BE2C (cell line): ENCODE data around the gene MAN1A1.

Experiments
- DNase-seq: peaks from one replicate; pipeline ENCODE4 v3.0.0-alpha.2; 2020
- H3K27me3 ChIP-seq: fragments of 250-450 bp; sonication (Bioruptor Pico); 2 replicates; pipeline ENCODE4 v1.5.1; 2020; ENCODE audit warnings: mild to moderate bottlenecking
- H3K36me3 ChIP-seq: fragments of 250-450 bp; sonication (Bioruptor Pico); 2 replicates; pipeline ENCODE4 v1.5.1; 2020; ENCODE audit warnings: mild to moderate bottlenecking
- H3K4me1 ChIP-seq: fragments of 250-450 bp; sonication (Bioruptor Pico); 2 replicates; pipeline ENCODE4 v1.5.1; 2020
- H3K4me3 ChIP-seq: 2 replicates; pipeline ENCODE4 v1.5.1; 2011; ENCODE audit warnings: low read depth, low read length
- H3K9me3 ChIP-seq: fragments of 250-450 bp; sonication (Bioruptor Pico); 2 replicates; pipeline ENCODE4 v1.5.1; 2020
- TF ChIP-seq, protein P1 (sequence below): IDR thresholded peaks from 2 replicates; pipeline ENCODE4 v1.5.1; 2012; ENCODE audit warnings: mild to moderate bottlenecking, low read depth, low read length

Gene MAN1A1

DNA sequence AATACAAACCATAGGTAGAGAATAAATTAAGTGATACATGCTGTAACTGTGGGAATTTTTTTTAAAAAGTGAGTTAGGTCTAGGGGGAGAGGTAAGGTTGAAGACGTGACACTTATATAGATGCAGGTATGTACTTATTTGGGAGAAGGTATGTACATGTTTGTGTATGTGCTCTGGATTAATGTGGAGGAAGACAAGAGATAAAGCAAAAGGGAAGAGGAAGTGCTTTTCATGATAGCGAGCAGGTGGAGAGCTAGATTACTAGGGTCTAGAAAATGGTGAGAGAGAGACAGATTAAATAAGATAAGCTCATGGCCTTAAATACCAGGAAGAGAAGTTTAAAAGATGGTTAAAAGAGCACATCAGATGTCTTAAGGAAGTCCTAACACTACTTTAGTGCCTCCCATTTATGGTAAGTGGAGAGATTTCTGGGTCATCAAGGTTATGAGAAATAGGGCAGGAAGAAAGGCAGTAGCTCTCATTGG is 92.5 kb downstream of the MAN1A1 start:
- Histone ChIP-seq H3K9me3 (no peaks in the 10 kb centered on the region), H3K36me3 (peaks cover 6% of the 10 kb centered on the region), H3K27me3 (no peaks in the 10 kb centered on the region), H3K4me3 (no peak overlapping the region), H3K4me1 (peaks cover 3% of the 10 kb centered on the region)
- no peak for DNase-seq
- TF ChIP-seq, protein P1, sequence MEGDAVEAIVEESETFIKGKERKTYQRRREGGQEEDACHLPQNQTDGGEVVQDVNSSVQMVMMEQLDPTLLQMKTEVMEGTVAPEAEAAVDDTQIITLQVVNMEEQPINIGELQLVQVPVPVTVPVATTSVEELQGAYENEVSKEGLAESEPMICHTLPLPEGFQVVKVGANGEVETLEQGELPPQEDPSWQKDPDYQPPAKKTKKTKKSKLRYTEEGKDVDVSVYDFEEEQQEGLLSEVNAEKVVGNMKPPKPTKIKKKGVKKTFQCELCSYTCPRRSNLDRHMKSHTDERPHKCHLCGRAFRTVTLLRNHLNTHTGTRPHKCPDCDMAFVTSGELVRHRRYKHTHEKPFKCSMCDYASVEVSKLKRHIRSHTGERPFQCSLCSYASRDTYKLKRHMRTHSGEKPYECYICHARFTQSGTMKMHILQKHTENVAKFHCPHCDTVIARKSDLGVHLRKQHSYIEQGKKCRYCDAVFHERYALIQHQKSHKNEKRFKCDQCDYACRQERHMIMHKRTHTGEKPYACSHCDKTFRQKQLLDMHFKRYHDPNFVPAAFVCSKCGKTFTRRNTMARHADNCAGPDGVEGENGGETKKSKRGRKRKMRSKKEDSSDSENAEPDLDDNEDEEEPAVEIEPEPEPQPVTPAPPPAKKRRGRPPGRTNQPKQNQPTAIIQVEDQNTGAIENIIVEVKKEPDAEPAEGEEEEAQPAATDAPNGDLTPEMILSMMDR: no peak

DNA sequence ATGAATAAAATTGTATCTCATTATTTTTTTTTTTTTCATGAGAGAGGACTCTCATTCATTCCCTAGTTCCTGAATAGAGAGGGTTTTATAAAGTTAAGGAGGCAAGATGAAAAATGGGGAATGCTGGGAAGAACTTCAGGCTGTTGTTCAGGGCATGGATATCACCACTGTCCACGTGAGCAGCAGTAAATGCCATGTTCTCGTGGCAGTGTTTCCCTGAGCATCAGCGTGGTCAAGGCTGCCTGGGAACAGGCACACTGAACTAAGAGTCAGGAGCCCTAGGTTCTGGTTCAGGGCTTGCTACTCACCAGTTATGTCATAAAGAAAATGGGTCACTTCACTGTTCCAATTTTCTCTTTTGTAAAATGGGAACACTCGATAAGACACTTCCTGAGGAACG is 93.2 kb downstream of the MAN1A1 start:
- Histone ChIP-seq H3K4me1 (peaks cover 3% of the 10 kb centered on the region), H3K27me3 (no peaks in the 10 kb centered on the region), H3K4me3 (no peak overlapping the region), H3K36me3 (peaks cover 6% of the 10 kb centered on the region; the same call in 1 of the 2 replicates), H3K9me3 (no peaks in the 10 kb centered on the region)
- no peak for DNase-seq
- TF ChIP-seq, protein P1: no peak

DNA sequence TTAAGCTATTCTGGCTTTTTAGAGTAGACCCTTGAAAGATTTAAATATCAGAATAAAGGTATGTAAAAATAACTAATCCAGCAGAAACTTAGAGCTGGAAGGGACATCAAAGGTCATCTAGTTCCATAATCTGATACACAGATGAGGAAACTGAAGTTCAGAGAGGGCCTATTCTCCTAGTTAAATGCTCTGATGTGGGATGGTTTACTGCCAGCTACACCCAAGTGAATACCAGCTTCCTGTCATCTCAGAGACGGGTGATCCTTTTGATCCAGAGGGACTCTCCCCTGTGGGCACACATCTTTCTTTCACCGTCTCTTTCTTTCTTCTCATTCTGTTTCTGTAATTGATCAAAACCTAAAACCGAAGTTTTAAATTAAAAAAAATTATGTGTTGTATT is 94.1 kb downstream of the MAN1A1 start:
- Histone ChIP-seq H3K9me3 (no peaks in the 10 kb centered on the region), H3K4me1 (peaks cover 3% of the 10 kb centered on the region), H3K27me3 (no peaks in the 10 kb centered on the region), H3K4me3 (no peak overlapping the region), H3K36me3 (peaks cover 8% of the 10 kb centered on the region; the same call in 1 of the 2 replicates)
- no peak for DNase-seq
- TF ChIP-seq, protein P1: no peak

DNA sequence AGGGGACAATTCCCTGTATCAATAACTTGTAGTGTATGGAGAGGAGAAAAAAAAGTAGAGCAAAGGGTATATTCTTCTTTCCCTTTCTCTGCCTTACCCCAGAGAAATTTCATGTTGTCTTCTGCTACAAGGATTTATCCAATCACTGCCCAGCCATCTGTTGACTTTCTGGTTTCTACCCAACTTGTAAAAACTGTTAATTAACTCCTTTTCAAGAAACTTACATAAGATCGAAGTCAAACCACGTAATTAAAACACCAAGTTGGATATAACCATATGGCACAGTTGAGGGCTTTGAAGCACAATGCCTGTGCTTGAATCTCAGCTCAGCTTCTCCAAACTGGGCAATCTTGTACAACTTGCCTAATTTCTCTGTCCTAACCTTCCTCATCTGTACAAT is 99.5 kb downstream of the MAN1A1 start:
- no peak overlapping the region for H3K4me3 ChIP-seq
- peaks cover 10% of the 10 kb centered on the region for H3K4me1 ChIP-seq
- no peak for DNase-seq
- no peaks in the 10 kb centered on the region for H3K27me3 ChIP-seq
- peaks cover 31% of the 10 kb centered on the region for H3K36me3 ChIP-seq
- H3K9me3 ChIP-seq: no peaks in the 10 kb centered on the region
- TF ChIP-seq, protein P1: no peak

DNA sequence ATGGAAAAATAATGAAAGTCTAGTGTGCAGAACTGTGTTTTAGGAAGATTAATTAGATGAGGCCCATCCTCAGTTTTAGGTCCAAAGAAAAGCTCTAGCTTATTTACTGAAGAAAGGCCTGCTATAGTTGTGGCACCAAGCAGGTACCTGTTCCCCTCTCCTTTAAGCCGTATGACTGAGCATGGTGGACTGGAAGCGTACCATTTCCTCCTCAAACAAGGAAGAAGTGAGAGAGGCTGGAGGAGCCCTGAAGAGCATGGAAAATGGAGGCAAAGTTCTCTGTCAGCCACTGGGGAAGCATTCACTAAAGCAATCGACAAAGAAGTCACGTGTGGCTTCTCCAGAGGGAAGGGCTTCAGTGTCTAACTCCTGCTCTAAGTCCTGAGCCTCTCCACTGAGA is 100.2 kb downstream of the MAN1A1 start:
- TF ChIP-seq, protein P1: no peak
- H3K4me3 ChIP-seq: no peak overlapping the region
- H3K36me3 ChIP-seq: peaks cover 31% of the 10 kb centered on the region
- no peak for DNase-seq
- no peaks in the 10 kb centered on the region for H3K27me3 ChIP-seq
- peaks cover 10% of the 10 kb centered on the region for H3K4me1 ChIP-seq
- H3K9me3 ChIP-seq: no peaks in the 10 kb centered on the region

DNA sequence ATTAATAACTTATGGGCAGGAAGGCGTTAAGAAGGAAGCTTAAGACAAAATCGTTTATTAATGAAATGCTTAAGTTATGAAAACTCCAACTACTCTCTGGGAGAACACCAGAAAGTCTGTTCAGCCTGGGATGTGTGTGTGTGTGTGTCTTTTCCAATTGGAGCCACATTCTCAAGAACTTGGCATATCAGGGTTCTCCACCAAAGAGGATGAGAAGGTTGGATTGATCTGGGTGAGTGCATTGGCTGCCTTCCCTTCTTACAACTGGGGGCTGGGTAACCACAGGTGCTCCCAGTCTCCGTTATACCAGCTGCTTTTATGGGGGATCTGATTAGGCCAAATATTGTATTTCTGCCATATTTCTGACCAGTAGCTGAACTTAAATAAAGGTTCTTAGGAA is 102.1 kb downstream of the MAN1A1 start:
- no peaks in the 10 kb centered on the region for H3K27me3 ChIP-seq
- H3K9me3 ChIP-seq: no peaks in the 10 kb centered on the region
- H3K36me3 ChIP-seq: peaks cover 29% of the 10 kb centered on the region
- H3K4me3 ChIP-seq: no peak overlapping the region
- no peak for DNase-seq
- TF ChIP-seq, protein P1: no peak
- peaks cover 15% of the 10 kb centered on the region for H3K4me1 ChIP-seq
